A673 (cell line): ENCODE results near the gene CCDC85A.

Source experiments
- CTCF ChIP-seq: fragments of 300-800, 200-600 bp; sonication (generic); conservative IDR thresholded peaks from 2 replicates; pipeline ENCODE4 v1.5.1; 2017; ENCODE audit warnings: low read depth, mild to moderate bottlenecking, antibody characterized with exemption, low read length, moderate library complexity, mixed read lengths
- EZH2 ChIP-seq: fragments of 200-600 bp; sonication (generic); IDR thresholded peaks from 2 replicates; pipeline ENCODE4 v1.6.1; 2017; ENCODE audit warnings: borderline replicate concordance, low read depth, mild to moderate bottlenecking, mixed read lengths, antibody characterized with exemption, low read length; ENCODE audit not compliant: poor library complexity, severe bottlenecking

GRCh38 chr2:56287508-56287907 is 103.7 kb downstream of the CCDC85A start:
- TF ChIP-seq CTCF = no peak
- TF ChIP-seq EZH2 = no peak
